Kasumi-1 (cell line): ENCODE data around the gene TIRAP.

Experiments
- DNase-seq, 2 experiments: peaks; one replicate each; lab custom pipeline; 2025; lab: John Stamatoyannopoulos, UW

The TIRAP gene

DNA sequence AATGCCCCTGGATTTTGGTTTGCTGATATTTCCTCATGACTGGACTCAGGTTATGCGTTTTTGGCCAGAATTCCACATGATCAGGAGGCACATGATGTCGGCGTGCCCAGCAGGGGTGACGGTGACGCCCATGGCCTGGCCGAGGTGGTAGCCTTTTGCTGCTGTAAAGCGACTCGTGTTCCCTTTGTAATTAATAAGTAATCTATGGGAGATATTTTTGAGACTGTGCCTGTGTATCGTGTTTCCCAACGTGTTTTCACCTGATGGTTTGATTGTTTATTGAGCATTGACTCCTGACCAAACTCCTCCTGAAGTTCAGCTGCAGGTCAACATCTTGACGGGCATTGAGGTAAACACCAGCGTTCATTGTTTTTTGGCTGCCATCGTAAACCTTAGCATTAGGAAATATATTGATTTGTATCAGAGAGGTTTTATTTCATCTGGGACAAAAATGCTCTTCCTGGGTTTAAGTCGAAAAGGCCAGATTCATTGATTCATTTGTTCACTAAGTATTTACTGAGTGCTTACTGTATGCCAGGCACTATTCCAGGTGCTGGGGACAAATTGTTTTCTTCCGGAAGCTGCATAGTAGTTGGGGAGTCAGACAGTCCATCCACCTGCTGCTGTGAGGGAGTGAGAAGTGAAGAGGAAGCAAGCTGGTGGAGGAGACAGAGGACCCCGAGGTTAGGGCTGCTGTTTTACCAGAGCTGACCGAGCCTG is 44.5 kb downstream of the TIRAP start:
- DNase-seq, result no peak

DNA sequence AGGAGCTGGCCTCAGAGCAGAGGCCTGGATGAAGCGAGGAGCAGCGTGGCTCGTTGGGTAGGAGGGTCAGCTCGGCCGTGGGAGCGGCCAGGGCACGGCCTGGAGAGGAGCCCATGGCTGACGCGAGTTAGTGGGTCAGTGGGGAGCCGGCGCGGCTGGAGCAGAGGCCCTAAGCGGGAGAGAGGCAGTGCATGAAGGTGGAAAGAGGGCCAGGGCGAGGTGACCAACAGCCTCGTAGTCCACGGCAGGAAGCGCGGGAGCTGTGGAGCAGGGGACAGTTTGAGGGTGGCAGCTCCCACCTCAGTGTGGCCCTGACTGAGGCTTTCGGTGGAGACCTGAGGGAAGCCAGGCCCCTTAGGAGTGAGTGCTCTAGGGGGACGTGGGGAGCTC is 45.1 kb downstream of the TIRAP start:
- no peak for DNase-seq

GRCh38 chr11:126328444-126328843 is 45.6 kb downstream of the TIRAP start:
- DNase-seq, result no peak

DNA sequence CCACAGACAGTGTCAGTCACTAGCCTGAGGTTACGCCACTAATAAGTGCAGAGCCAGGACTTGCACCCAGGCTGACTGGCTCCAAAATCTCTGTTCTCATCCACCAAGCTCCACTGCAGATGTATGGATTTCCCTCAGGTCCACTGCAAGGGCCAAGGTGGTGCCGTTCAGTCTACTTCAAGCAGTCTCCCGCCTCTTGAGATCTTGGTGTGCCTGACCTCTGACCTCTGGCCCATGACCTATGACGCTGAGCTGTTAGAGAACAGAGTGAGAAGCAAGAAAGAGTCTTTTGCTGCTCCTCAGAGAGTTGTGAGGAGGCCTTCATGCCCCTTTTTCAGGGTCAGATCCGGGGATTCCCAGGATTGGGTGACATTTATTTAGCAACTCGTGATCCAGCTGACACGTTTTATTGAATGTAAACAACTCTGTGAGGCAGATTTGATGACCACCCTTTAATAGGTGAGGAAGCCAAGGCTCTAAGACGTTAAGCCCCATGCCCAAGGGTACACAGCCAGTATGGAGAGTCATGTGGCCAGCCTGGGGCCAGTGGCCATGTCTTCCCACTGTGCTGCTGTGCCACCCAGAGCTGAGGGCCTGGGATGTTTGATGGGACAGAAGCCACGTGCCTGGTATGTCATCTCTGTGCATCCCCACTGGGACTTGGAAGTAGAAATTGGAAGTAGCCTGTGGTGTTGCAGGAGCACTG is 46.2 kb downstream of the TIRAP start:
- no peak for DNase-seq

DNA sequence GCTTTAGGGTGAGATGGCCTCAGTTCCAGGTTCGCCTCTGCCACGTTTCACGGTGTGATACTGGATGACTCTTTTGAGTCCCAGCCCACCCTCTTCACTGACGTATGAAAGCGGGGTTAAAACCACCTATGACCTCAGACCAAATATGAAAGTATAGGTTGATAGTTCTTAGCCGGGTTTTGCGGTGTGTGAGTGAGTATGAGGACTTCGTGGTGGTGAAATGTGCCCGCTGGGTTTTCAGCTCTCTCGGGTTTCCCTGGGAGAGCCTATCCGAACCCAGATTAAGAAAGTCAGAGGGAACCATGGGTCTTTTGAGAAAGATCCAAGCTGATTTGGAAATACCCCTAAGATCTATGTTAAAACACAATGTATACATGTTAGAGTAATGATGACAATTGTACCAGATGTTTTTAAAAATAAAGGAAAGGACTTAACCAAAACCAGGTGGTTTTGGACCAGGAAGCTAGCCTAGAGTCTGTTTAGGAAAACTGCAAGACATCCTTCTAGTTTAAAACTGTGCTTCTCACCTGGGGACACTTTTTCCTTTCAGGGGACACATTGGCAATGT is 46.8 kb downstream of the TIRAP start:
- no peak for DNase-seq

GRCh38 chr11:126331286-126331685 is 48.4 kb downstream of the TIRAP start:
- DNase-seq, result no peak

DNA sequence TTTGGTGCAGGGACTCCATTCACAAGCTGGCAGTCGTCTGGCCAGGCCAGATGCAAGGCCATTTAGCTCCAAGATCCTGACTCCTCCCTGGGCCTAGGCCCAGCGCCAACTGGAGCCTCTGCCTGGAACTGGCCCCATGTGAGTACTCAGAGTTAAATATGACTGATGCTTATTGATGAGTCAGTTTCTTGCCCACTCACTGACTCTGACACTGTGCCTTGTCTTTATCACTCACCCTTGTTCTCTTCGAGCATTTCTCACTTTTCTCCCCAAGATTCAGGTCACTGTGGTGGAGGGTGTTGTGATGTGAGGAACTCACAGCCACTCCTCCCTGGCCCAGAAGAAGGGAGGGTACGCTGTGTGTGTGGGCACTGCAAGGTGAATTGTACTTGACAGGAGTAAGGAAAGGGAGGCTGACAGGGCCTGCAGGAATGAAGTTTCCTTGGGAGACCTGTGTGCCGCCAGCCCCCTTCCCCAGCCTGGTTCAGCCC is 49.4 kb downstream of the TIRAP start:
- no peak for DNase-seq

DNA sequence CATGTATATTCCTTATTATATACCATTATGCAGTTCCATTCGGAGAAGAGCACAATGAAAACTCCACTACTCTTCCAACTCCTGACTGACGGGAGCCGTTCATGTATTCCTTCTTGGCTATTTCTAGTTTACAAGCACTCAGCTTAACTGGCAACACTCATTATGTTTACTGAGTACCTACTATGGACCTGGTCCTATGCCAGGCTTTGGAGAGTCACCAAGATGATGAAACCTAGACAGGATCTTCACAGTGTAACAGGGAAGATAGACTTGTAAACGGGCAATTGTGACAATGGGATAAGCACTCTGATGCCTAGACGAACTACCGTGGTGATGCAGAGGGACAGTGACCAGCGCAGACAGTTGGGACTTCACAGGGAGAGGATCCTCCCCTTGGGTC is 50.2 kb downstream of the TIRAP start:
- DNase-seq, result no peak

DNA sequence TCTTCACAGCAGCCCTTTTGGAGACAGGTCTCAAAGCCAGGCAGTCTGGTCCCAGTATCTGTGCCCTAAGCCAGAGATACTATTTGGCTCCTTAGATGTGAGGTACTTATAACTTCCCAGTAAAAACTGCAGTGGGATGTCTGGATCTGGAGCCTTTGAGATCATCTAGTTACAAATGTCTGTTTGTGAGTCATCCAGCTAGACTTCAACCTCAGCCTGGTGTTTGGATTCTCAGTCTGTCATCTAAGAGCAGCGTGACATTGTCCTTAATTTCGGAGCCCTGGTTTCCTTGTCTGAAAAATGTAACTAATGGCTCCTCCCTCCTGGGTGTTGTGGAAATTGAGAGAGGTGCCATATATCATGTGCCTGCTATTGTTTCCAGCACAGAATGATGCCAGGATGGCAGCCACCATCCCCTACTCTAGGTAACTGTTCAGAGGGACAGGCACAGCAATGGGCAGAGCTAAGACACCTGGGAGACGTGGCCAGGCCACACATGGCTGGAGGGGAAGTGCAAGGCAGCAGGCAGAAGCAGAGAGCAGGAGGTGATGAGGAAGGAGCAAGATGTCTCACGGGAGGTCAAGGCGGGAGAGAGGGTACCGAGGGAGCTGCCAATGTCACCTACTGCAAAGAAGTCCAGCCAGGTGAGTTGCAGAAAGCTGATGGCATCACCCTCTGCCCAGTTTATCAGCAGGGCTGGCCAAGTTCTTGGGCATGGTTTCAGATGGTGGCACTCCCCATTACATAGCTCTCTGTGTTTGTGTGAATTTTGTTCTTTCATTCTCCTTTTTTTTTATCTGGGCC is 52.0 kb downstream of the TIRAP start:
- no peak for DNase-seq

GRCh38 chr11:126335463-126335760 is 52.5 kb downstream of the TIRAP start:
- no peak for DNase-seq

DNA sequence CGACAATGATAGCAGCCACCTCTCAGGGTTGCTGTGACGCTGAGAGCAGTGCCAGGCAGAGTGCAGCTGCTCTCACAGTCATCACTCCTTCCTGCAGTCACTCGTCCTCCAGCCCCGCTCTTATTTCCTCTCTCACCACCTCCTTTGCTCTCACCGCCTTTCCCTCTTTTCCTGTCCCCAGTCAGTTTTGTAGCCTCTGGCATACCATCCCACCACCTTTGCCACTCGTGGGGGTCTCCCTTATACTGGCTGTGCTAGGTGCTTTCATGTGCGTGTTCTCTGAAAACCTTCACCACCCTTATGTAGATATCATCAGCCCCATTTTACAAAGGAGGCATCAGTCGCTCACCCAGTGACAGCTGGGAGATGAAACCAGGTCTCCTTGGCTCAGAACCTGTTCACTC is 53.2 kb downstream of the TIRAP start:
- DNase-seq, result peak; percentile 37 to 49

DNA sequence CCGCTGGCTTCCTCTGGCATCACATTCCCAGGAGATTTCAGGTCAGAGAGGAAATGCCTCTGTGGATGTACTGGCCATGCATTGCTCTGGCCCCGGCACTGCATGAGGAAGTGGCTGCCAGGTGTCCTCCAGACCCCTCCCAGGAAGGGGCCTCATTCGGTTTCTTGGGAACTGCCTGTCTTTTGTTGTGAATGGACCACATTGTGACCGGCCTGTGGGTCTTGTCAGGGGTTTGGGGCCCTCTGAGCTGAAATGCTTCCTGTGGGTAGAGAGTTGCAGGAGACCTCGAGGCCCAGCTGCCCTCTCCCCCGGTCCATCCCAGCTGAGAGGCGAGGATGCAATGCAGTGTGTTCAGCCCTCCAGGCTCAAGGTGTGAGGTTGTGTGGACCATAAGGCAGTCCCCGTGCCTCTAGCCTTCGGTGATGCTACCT is 53.8 kb downstream of the TIRAP start:
- peak; percentile 10 to 25 for DNase-seq

GRCh38 chr11:126337126-126337473 is 54.2 kb downstream of the TIRAP start:
- no peak for DNase-seq

DNA sequence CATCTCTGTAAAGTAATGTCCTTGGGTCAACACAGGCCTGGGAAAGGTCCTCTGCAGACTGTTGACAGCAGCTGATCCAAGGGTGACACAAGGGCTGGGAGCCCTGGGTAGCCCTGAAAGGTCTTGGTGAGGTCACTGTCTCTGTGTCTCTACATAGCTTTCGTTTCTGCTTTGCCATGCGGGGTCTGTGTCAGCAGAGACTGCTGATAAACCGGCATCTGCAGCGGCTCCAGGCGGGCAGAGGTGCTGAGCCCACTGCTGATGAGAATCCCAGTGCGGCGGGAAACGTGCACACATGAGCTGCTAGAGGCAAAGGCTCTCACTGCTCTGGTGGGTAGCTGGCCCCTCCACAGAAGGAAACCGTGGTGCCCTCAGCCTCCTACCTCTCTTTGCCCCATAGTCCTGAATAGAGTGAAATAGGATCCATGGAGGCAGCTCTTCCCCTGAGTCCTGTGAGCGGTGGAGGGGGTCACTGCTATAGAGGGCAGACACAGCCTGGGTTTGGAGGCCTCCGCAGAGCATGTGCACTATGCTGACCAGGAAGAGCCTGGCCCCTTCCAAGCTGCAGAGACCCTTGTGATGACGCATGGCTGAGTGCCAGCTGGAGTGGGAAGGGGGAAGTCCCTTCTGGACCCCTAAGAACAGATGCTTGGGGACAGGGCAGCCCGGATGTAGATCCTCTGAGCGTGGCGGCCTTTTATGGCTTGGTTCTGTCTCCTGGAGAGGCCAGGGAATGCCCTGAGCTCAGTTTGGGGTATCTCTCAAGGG is 54.8 kb downstream of the TIRAP start:
- DNase-seq, result no peak

- no peak for DNase-seq
These were observed 55.6 kb downstream of the TIRAP start for GRCh38 chr11:126338346-126339055.

GRCh38 chr11:126339073-126339862 is 56.4 kb downstream of the TIRAP start:
- no peak for DNase-seq

- no peak for DNase-seq
These were observed 57.1 kb downstream of the TIRAP start for GRCh38 chr11:126339863-126340434.

- no peak for DNase-seq
These were observed 58.2 kb downstream of the TIRAP start for GRCh38 chr11:126340960-126341606.

DNA sequence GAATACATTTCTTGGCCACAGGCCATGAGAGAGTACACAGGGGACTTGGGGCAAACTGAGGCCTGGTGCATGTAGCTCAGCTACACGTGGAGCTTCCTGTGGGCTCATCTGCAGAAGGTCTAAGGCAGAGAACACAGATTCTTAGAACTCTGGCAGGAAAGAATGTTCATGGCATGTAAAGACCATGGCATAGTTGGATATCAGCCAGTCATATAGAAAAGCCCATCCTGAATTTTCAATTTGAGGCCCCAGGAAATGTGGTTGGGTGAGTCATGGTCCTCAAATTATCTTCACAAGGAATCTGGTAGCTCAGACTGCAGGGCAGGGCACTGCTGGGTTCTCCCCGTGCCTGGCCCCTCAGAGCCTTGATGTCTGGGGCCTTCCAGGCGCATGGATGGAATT is 58.9 kb downstream of the TIRAP start:
- DNase-seq, result peak; percentile 70 to 71

DNA sequence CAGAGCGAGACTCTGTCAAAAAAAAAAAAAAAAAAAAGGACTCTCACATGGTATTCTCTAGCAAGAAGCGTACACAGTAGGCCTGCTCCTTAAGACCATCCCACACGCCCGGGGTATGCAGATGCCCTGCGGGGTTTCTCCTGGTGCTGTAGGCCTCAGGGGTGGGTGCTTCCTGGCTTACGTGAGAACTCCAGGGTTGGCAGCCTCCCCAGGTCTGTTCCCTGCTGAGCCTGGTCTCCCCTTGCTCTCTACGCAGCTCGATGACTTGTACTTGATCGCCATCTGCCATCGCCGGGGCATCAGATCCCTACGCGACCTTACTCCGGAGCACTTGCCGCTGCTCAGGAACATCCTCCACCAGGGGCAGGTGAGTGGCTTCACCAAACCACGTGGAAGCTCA is 60.2 kb downstream of the TIRAP start:
- DNase-seq, result no peak
